Hepatocyte (in vitro differentiated cells): Measurements from ENCODE around the gene FAM222B.

ENCODE experiments used
- EZH2 ChIP-seq: fragments of 200-600 bp; sonication (generic); IDR thresholded peaks from 2 replicates; pipeline ENCODE4 v1.6.1; 2016; ENCODE audit warnings: antibody characterized with exemption, mild to moderate bottlenecking, borderline replicate concordance
- EZH2phosphoT487 ChIP-seq: fragments of 200-600 bp; sonication (generic); IDR thresholded peaks from one replicate; pipeline ENCODE4 v1.6.1; 2018; ENCODE audit warnings: antibody characterized with exemption, mild to moderate bottlenecking, low read depth, moderate library complexity; ENCODE audit not compliant: unreplicated experiment, severe bottlenecking
- TF ChIP-seq, protein P1 (sequence below): fragments of 200-600 bp; sonication (generic); IDR thresholded peaks from 2 replicates; pipeline ENCODE4 v1.5.1; 2016; ENCODE audit warnings: antibody characterized with exemption, mild to moderate bottlenecking; ENCODE audit not compliant: poor library complexity

DNA sequence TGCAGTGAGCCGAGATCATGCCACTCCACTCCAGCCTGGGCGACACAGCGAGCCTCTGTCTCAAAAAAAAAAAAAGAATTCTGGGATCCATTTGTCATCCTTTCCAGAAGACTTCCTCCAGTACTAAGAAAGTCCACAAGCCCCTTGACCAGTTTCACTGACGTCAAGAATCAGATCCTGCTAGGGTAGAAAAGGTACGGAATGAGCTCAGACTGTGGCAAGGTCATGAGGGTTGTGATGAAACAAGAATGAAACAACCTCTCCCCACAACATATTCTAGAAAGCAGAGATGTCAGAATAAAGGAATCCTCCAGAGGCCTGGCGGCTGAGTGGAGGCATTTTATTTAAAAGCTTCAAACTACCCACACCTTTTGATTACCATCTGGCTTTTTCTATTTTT, 68.9 kb downstream of the FAM222B start:
- TF ChIP-seq, protein P1, sequence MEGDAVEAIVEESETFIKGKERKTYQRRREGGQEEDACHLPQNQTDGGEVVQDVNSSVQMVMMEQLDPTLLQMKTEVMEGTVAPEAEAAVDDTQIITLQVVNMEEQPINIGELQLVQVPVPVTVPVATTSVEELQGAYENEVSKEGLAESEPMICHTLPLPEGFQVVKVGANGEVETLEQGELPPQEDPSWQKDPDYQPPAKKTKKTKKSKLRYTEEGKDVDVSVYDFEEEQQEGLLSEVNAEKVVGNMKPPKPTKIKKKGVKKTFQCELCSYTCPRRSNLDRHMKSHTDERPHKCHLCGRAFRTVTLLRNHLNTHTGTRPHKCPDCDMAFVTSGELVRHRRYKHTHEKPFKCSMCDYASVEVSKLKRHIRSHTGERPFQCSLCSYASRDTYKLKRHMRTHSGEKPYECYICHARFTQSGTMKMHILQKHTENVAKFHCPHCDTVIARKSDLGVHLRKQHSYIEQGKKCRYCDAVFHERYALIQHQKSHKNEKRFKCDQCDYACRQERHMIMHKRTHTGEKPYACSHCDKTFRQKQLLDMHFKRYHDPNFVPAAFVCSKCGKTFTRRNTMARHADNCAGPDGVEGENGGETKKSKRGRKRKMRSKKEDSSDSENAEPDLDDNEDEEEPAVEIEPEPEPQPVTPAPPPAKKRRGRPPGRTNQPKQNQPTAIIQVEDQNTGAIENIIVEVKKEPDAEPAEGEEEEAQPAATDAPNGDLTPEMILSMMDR: no peak
- no peak for TF ChIP-seq EZH2
- TF ChIP-seq EZH2phosphoT487: no peak
